Measurements from ENCODE around the gene PPIL6. TPM values are rescaled to one million over a fixed set of nuclear protein-coding genes. Genes with fewer than 3 reads are reported as not detected.

Gene PPIL6
- total and polyA plus RNA-seq, 2 experiments from 2014 or later = 2.6 to 2.9 TPM

GRCh38 chr6:109484122-109484521, 43.7 kb upstream of the PPIL6 start:
- Histone ChIP-seq H3K4me1 (ENCODE audit: insufficient read depth) (peaks cover 24% of the 10 kb centered on the region), H3K9me3 (ENCODE audit: low read depth) (no peaks in the 10 kb centered on the region), H3K4me2 (peak overlapping the region; percentile 81), H3K9me2 (replicated peaks; ENCODE audit: insufficient read depth) (no peaks in the 10 kb centered on the region), H3K79me2 (peaks cover 30% of the 10 kb centered on the region), H3K4me3 (no peak overlapping the region), H4K20me1 (ENCODE audit: insufficient read depth, poor library complexity, severe bottlenecking) (no peaks in the 10 kb centered on the region), H2AFZ (no peak overlapping the region), H3K27ac (no peak overlapping the region), H3K36me3 (replicated peaks; ENCODE audit: insufficient read depth, low read depth) (no peaks in the 10 kb centered on the region), H3K27me3 (no peaks in the 10 kb centered on the region)
- TF ChIP-seq EZH2 (IDR thresholded peaks at IDR 0.05; ENCODE audit: borderline replicate concordance) (no peak), CTCF (IDR thresholded peaks at IDR 0.05; ENCODE audit: poor library complexity) (no peak), EZH2phosphoT487 (IDR thresholded peaks at IDR 0.05; ENCODE audit: low read depth, severe bottlenecking, unreplicated experiment) (no peak)
- DNase-seq (ENCODE audit: low spot score) = no peak
- 77% methylated on average over 3 of the region's 3 CpGs for WGBS (ENCODE audit: low lambda C conversion rate, missing lambda C conversion rate)

GRCh38 chr6:109483735-109484057, 43.3 kb upstream of the PPIL6 start:
- H3K4me2 ChIP-seq = peak overlapping the region; percentile 81
- no peaks in the 10 kb centered on the region for H3K9me3 ChIP-seq (ENCODE audit: low read depth)
- peaks cover 33% of the 10 kb centered on the region for H3K79me2 ChIP-seq
- TF ChIP-seq CTCF (IDR thresholded peaks at IDR 0.05; ENCODE audit: poor library complexity) = no peak
- TF ChIP-seq EZH2phosphoT487 (IDR thresholded peaks at IDR 0.05; ENCODE audit: low read depth, severe bottlenecking, unreplicated experiment) = no peak
- no peak for TF ChIP-seq EZH2 (IDR thresholded peaks at IDR 0.05; ENCODE audit: borderline replicate concordance)
- WGBS (ENCODE audit: low lambda C conversion rate, missing lambda C conversion rate) = 6% methylated on average over 6 of the region's 6 CpGs
- H3K36me3 ChIP-seq (replicated peaks; ENCODE audit: insufficient read depth, low read depth) = no peaks in the 10 kb centered on the region
- H3K9me2 ChIP-seq (replicated peaks; ENCODE audit: insufficient read depth) = no peaks in the 10 kb centered on the region
- H3K27me3 ChIP-seq = no peaks in the 10 kb centered on the region
- H2AFZ ChIP-seq = peak overlapping the region; percentile 75
- H3K4me3 ChIP-seq = peak overlapping the region; percentile 42
- H4K20me1 ChIP-seq (ENCODE audit: insufficient read depth, poor library complexity, severe bottlenecking) = no peaks in the 10 kb centered on the region
- no peak overlapping the region for H3K27ac ChIP-seq
- peaks cover 28% of the 10 kb centered on the region for H3K4me1 ChIP-seq (ENCODE audit: insufficient read depth)
- DNase-seq (ENCODE audit: low spot score) = no peak

GRCh38 chr6:109482905-109483734, 42.7 kb upstream of the PPIL6 start, which contains the start of gene ZBTB24:
Gene ZBTB24, minus strand, starts transcription at chr6:109483219. Its CDS starts 1,193 bp downstream, at chr6:109482026.
- Histone ChIP-seq H3K27ac (peak within 1 kb of the TSS; percentile 62), H4K20me1 (ENCODE audit: insufficient read depth, poor library complexity, severe bottlenecking) (no peaks in the 10 kb centered on the region), H3K36me3 (replicated peaks; ENCODE audit: insufficient read depth, low read depth) (no peaks in the 10 kb centered on the region), H2AFZ (peak within 1 kb of the TSS; percentile 92), H3K9me2 (replicated peaks; ENCODE audit: insufficient read depth) (no peaks in the 10 kb centered on the region), H3K4me2 (peak within 1 kb of the TSS; percentile 81), H3K27me3 (no peaks in the 10 kb centered on the region), H3K4me3 (peak within 1 kb of the TSS; percentile 88), H3K79me2 (peaks cover 33% of the 10 kb centered on the region), H3K4me1 (ENCODE audit: insufficient read depth) (peaks cover 30% of the 10 kb centered on the region), H3K9me3 (ENCODE audit: low read depth) (no peaks in the 10 kb centered on the region)
- TF ChIP-seq CTCF (IDR thresholded peaks at IDR 0.05; ENCODE audit: poor library complexity) = no peak
- no peak for TF ChIP-seq EZH2 (IDR thresholded peaks at IDR 0.05; ENCODE audit: borderline replicate concordance)
- TF ChIP-seq EZH2phosphoT487 (IDR thresholded peaks at IDR 0.05; ENCODE audit: low read depth, severe bottlenecking, unreplicated experiment) = no peak
- DNase-seq (ENCODE audit: low spot score) = peak; percentile 96
- WGBS (ENCODE audit: low lambda C conversion rate, missing lambda C conversion rate) = under 1% methylated on average over 39 of the region's 97 CpGs

Measured in hepatocyte (in vitro differentiated cells).